HEK293T (cell line): ENCODE data around the gene SPATA20.

Experiments
- ARNT ChIP-seq: fragments of 450-650 bp; IDR thresholded peaks from 2 replicates; pipeline ENCODE4 v1.6.1; 2017; ENCODE audit warnings: mild to moderate bottlenecking
- ELF4 ChIP-seq: fragments of 450-650 bp; IDR thresholded peaks from 2 replicates; pipeline ENCODE4 v1.6.1; 2017; ENCODE audit warnings: antibody characterized with exemption
- HDGF ChIP-seq: fragments of 450-650 bp; IDR thresholded peaks from 2 replicates; pipeline ENCODE4 v1.6.1; 2017; ENCODE audit warnings: antibody characterized with exemption, borderline replicate concordance
- LEF1 ChIP-seq: fragments of 450-650 bp; IDR thresholded peaks from 2 replicates; pipeline ENCODE4 v1.6.1; 2017; ENCODE audit warnings: mild to moderate bottlenecking, borderline replicate concordance
- SP1 ChIP-seq: fragments of 450-650 bp; IDR thresholded peaks from 2 replicates; pipeline ENCODE4 v1.6.1; 2017
- TARDBP ChIP-seq: fragments of 450-650 bp; IDR thresholded peaks from 2 replicates; pipeline ENCODE4 v1.6.1; 2016

DNA sequence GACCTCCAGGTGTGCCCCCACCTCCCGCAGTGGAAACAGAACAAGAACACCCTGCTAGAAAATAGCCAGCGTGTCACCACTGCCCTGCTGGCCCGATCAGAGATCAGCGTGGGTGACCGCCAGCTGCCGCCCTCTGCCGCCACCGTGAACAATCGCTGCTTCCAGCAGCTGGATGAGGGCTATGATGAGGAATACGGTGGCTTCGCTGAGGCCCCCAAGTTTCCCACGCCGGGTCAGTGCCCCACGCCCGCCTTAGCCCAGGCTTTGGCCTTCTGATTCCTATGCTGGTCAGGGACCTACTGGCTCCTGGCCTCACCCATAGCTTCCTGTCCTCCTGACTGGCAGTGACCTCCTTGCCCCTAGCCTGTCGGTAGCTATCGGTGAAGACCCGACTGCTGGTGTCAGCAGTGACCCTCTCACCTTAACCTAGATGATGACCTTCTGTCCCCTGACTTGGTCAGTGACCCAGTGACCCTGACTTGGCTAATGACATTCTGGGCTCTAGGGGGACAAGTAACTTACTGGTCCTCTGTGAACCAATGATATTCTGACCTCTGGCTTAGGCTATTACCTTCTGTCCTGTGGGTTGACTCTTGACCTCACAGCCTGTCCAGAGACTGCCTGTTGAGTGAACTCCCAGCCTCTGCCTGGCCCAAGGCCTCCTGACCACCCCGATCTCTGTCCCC lies 2.4 kb downstream of the SPATA20 start:
- TF ChIP-seq SP1 (no peak), ELF4 (no peak), HDGF (no peak), LEF1 (no peak), TARDBP (no peak), ARNT (no peak)
